HG03060 (cell line): Measurements from ENCODE around the gene ADGRL2.

Experiments
- ATAC-seq: cut with Tn5 transposase; IDR thresholded peaks from one replicate; pipeline ENCODE4 v1.9.1; 2021; ENCODE audit warnings: low read depth, moderate number of reproducible peaks; ENCODE audit not compliant: unreplicated experiment

The ADGRL2 gene

DNA sequence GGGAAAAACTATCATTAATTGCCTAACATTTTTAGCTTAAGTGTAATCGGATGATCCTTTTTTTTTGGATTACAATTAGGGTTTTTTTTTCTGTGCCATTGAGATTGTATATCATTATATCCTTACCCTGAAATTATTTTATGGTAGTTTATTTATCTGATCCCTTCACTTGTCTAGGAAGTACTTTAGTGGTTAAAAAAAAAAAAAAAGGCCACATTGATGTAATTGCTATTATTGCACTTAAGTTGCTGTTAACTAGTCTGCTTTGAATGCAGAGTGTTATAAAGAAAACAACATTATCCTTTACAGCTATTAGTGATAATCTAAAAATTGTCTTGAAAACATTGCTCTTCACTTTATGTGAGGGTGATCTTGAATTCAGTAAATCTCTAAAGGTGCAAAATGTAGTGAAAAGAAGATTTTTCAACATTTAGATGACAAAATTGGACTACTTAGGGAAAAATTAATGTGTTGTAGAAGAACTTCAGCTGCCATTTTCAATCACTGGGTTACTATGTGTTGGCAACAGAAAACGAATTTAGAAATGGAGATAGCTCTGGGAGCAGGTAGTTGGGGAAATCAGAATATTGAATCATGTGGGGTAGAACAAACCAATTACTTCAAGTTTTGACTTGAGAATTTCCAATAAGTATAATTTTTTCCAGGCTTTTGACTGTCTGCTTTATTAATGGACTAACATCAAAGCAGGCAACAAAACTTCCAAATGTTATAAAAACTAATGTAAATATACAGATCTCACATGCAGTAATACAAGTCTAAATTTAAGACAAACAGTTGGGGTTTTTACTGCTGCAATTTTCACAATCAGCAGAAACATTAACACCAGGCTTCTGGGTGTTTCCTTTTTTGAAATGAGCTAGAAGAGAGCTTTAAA lies 5.0 kb downstream of the ADGRL2 start:
- no peak for ATAC-seq

DNA sequence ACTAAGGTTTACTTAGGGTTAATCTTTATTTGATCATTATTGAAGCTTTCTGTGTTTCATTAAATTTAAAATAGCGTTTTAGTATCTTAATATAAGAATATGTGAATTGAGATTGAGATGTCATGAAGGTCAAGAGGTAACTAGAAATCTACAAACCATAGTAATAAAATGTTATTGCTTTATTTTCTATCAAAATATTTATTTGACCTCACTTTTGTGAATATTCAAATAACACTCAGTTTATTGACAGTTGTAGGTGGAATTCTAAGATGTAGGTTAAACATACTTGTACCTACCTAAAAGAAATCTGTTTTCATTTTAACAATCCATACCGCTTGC lies 5.7 kb downstream of the ADGRL2 start:
- ATAC-seq, result no peak

DNA sequence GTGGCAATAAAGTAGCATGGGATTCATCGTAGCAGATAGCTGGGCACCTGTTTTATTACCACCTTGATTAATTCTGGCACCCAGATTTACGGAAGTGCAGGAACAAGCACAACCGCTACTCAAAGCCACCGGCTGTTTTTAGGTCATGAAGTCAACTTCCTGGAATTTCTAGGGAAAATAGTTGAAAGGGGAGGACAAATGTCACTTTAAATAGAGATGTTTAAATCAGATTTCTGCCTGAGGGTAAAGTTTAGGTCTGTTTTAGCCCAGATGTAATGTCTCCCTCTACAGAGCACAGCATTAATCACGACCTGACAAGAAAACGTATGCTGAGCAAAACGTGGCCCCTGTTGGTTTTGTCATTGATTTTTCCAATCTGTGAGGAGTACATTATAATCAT lies 8.0 kb downstream of the ADGRL2 start:
- no peak for ATAC-seq

DNA sequence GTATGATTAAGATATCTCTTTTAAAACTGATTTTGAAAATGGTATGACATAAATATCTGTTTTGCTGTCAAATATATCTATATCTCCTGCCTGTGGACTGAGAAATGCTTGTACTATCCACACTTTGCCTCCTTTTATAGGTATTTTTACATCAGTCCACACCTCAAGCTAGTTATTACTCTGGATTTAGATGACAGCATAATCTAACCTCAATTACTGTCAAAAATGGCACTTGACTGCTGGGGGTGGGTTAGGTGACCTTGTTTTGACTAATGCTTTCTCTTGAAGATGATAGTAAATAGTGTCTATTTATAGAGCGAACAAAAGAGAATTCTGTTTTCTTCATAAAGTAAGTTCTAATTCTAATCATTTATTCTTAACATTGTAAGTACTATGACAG lies 9.1 kb downstream of the ADGRL2 start:
- ATAC-seq, result no peak

DNA sequence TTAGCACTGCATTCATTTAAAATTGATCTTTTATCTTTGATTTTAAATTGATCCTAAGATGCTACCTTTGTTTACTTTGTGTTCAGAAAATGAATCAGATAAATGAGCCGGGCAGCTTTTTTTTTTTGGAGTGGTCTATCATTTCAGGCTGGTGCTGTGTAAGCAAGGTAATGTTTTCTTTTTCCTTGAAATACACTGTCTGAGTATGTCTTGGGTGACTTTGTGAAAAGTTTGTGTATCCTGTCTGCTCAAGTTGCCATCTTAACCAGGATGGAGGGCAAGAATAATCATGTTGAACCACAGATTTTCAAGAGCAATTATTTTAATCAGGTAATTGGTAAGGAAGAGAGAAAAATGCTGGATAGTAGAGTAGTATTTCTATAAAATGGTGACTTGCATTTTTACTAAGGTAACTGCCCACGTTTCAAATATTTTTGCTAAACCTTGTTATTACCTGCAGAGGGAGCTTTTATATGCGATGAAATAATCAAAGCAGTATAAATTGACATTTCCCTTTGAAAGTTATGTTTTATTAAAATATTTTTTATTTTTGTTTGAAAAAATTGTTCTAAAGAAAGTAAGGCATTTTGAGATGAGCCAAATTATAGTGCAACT lies 11.1 kb downstream of the ADGRL2 start:
- ATAC-seq, result no peak

DNA sequence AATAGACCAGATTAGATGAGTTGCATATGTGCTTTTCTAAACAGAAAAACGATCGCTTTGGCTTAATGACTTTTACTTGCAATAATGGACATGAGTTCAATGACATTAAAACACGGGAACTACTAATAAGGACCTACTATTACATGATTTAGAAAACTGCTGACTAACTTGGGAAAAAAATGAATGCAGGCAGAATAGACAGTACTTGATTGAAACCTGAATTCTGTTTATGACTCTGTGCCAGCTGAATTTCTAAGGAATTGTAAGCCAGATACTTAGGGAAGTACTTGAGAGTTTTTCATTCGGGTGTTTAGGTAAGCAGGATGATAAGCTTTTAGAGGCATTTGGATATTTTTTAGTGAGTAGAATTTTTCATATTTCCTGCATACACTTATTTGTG lies 12.0 kb downstream of the ADGRL2 start:
- ATAC-seq, result no peak

DNA sequence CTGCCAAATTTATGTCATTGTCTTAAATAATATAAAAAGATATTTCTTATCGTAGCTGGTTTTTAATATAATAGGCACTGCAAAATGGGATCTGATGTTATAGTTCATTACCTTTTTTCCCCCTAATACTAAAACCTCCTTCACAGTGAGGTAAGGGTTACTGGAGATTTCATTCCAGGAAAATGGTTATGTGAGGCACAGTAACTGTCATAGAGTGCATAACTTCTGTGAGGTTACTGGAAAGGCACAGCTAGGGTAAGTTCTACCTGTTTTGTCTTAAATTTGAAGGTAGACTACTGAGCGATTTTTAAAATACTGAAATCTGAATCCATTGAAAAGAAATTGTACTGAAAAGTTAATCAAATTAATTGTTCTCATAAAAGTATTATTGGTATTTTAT lies 13.0 kb downstream of the ADGRL2 start:
- ATAC-seq, result no peak

DNA sequence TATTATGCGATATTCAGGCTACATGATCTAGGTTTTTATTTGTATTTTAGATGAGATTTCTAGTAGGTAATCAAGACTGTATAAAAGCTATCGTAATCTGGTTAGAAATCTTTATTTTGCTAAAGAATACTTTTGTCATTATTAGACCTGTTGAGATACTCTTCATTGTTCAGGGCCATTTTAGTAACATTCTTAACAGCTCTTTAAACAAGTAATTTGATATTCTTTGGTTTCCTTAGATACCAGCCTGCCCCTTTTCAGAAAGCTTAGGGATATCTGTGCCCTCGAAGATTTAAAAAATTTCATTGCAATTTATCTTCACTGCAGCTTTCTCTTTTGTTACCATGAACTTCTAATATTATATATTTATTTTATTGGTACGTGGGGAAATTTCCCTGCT lies 18.9 kb downstream of the ADGRL2 start:
- ATAC-seq, result no peak

DNA sequence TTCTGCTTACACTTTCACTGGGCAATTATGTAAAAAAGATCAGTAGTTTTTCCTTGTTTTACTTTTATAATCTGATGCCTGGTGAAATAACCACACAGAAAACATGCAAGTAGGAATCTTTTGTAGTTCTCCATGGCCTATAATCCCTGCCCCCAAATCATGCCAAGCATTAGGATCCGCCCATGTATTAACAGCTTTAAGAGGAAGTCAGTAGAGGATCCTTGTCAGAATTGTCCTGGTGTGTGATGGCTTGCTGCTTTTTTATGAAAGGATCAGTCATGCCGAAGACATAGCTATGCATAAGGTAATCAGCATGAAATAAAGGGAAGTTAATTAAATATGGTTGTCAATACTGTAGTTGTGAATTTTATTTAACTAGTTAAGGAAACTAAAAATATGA lies 20.0 kb downstream of the ADGRL2 start:
- ATAC-seq, result no peak

DNA sequence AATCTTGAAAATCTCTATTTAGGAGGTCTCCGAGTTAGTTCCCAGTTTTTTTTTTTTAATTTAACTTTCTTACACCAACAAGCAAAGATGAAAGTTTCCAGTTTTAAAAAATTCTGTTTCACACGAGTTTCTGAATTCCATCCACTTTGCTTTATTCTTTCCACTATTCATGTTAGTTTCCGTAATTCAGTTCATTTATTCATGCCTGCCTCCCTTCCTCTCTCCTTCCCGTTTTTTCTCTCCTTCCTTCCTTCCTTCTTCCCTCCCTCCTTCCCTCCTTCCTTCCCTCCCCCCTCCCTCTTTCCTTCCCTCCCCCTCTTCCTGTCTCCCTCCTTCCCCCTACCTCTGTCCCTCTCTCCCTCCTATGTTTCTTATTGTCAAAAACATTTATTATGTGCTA lies 22.3 kb downstream of the ADGRL2 start:
- no peak for ATAC-seq

DNA sequence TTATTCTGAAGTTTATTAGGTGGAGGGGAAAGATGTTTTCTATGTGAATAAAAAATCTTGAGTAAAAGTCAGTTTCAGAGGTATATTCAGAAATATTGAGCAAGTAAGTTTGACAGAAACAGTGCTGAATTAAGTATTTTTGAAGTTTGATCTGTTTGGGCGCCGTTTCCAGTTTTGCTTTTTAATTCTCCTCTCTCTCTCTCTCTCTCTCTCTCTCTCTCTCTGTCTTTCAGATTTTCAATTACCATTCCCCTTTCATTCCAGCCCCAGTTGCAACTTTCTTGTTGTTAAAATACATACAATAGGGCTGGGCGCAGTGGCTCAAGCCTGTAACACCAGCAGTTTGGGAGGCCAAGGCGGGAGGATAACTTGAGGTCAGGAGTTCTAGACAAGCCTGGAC lies 24.0 kb downstream of the ADGRL2 start:
- no peak for ATAC-seq

DNA sequence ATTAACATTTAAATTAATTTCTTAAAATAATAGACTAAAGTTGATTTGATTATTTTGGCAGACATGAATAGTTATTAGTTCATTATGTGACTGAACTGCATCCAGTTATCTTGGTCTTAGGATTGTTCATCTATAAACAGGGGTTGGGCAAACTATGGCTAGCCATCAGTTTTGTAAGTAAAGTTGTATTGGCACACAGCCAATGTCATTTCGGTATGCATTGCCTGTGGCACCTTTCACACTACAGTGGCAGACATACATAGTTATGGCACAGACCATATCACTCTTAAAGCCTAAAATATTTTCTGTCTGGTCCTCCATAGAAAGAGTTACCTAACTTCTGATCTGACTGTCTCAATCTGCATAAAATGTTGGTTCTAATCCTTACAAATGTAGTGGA lies 27.2 kb downstream of the ADGRL2 start:
- ATAC-seq, result no peak

DNA sequence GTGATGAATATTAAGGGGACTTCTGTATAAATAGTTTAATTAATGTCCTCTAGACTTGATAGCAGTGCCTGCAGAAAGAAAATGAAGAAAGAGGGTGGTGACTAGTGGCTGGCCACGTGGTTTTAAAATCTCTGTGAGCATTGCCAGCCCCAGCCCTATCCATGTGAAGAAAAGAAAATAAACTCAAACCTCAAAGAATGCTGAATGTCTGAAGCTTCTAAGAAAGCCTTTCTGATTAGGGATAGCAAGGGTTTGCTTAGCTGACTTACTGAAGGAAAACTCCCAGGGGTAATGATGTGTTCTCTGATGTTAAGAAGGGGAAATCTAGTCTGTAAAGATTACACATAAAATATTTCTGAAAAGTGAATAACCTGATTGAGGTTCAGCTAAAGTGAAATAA lies 31.8 kb downstream of the ADGRL2 start:
- ATAC-seq, result no peak

DNA sequence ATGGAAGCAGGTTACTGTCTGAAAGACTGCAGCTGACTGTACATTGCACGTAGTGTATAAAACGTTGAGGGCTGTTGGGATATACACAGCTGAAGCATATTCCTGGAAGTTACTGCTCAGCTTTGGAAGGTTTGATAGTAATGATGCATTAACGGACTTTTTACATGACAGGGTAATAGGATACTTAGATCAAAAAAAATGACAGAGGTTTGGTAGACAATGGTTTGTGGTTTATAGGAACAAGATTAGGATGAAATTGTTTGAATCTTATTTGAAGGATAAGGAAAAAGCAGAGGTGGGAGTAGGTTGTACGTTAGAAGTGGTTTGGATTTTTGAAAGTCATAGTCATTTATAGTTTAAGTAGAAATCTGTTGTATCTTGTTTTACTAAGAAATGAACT lies 33.0 kb downstream of the ADGRL2 start:
- ATAC-seq, result no peak

DNA sequence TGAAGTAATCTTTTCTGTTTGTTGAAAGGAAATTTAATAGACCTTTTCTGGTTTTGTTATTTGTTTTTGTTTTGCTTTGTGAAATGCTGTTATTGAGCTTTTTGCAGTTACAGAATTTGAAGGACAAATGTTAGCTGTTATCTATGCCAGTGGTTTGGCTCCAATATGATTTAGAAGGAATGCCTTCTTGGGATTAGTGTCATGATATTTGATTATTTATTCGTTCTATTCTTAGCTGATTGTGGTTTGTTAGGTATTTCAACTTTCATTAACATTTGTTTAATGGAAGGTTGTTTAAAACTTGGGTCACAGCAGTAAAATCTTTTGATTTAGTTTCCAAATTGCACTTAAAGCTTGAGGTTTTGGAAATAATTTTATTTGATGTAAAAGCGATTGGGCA lies 33.5 kb downstream of the ADGRL2 start:
- no peak for ATAC-seq

DNA sequence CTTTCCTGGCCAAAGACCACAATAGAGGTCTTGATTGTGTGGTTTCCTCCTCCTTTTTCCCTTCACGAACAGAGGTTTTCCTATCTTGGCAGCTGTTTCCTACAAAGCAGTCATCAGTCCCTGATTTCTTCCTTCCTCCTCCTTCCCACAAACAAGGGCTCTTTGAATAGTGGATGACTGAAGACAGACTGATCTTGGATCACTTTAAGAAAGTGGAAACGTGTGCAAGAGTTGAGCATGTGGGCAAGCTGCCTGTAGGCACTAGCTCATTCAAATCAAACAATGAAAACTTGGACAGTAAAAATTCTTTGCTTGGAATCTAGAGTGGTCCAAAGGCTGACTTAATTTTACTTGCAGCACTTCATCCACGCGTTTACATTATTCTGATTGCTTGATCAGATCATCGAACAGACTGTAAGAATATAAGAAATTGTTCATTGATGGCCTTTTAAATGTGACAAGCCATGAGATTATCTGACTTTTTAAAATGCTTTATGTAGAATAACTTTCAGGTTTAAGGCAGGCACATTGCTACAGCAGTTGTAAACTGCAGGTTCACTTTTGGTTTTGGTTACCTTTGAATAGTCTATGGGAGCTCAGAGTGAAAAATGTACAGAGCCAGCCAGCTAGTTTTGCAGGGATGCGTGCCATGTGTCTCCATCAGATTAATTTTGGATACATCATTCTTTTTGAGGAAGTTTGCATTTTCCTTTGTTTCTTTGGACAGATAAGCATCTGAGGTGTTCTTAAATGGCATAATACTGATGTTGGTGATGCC lies 34.4 kb downstream of the ADGRL2 start:
- ATAC-seq, result no peak

DNA sequence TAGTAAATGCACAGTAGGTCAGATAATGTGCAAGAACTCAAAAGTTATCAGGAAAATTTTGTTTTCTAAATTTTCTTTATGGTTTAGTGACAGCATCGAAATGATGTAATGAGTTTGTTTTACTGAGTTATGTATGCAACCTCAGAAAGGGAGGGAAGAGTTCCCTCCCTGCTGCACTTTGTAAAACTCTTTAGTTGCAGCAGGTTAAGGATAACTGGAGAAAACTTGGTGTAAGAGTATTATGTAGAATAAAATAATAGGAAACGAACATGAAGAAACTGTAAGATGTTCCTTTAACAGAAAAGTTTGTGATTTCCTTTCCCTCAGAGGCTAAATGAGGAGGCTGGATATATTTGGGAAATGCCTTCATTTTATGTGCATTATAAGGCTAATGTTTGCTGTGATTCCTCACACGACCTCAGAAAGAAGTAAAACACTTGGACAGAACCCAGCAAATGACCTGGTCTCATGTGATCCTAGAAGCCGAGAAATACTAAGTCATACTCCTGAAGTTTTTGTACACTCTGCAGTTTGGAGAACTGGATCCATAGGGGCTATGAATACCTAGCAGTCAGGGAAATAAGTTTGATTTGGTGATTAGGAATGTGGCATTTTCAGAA lies 35.4 kb downstream of the ADGRL2 start:
- ATAC-seq, result no peak

DNA sequence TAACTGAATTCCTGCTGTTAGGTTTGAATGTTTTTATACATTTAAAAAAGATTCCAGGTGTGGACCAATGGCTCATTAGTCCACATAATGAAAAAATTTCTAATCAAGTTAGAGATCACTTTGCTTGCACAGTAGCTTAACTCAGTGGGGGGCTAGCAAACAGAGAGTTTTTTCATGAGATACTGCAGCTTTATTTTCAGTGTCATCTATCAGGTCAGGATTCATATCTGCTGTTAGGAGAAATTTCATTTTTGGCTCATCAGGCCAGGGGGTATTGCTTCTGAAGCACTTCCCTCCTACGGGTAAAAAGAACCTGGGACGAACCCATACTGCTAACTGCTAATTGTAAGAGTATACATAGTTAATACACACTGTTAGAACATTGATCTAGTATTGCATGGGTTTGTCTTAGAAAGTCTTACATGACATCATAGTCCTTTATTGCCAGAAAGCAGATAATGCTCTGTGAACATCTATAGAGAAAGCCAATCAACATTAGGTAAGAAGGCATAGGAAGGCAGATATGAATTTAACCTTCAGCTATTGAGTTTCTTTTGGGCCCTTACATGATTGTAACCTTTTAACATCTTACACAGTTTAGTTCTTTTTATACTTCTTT lies 38.0 kb downstream of the ADGRL2 start:
- no peak for ATAC-seq

DNA sequence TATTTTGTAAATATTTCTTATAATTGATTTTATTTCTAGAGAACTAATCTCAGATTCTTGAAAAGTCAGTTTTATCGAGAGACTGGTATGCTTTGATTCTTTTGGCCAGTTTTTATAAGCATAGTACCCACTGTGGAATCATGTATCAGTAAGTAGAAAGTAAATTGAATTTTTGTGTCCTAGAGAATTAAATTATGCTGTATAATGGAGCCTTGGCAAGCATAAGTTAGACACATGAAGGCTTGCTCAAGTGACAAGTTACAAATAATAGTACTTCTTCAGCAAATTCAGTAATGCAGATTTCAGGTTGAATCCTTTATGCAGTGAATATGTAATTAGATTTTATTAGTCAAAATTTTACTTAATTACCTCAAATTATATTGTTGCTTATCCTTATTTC lies 40.1 kb downstream of the ADGRL2 start:
- no peak for ATAC-seq

DNA sequence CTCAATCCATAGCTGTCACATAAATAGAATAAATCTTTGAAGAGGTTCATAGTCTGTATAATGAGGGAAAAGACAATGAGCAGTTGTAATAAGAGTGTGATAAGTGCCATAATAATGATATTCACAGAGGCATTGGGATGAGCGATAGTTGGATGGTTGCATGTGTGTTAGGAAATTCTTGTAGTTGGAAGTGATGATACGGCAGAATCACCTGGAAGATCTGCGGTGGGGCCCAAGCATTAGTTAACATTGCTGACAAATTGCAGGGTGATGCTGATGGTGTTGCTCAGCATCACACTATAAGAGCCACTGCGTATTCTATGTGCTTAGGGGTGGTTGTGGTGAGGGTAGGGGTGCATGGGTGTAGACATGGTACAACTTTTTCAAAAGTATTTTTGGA lies 41.1 kb downstream of the ADGRL2 start:
- no peak for ATAC-seq

DNA sequence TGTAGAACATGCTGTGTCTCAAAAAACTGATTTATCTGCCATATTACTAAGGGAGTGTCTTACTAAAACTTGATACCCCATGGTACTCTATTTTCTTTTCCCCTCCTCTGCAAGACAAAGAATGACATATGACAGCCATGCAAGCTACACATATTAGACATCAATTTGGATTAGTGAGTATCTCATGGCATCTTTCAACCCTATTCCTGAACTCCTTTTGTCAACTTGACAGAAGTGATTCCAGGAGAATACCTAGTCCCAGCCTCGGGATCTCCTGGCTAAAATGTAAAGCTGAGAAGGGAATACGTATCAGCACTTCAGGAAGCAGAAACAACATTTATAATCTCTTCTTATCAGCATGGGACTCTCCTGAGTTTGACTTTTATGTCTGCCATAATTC lies 43.7 kb downstream of the ADGRL2 start:
- no peak for ATAC-seq
